HFF-Myc (cell line): ENCODE results near the gene CCDC74A.
"Not testable (repeated sequence)": the region's sequence is repeated elsewhere in the genome, so short reads cannot be mapped to it uniquely, and the experiment has no call there.

Source experiments
- DNase-seq: peaks from one replicate; pipeline ENCODE4 v3.0.0-alpha.2; 2011; ENCODE audit warnings: low read depth; ENCODE audit errors: extremely low read depth
- H3K4me3 ChIP-seq: replicated peaks from 2 replicates; pipeline ENCODE4 v1.5.1; 2011; ENCODE audit warnings: low read depth, mild to moderate bottlenecking, control low read depth, low read length
- TF ChIP-seq, protein P1 (sequence below): IDR thresholded peaks from 2 replicates; pipeline ENCODE4 v1.5.1; 2012; ENCODE audit warnings: mild to moderate bottlenecking, low read depth, low read length, control low read depth; ENCODE audit errors: missing control alignments

CCDC74A gene

GRCh38 chr2:131535526-131535925, 7.8 kb downstream of the CCDC74A start:
- TF ChIP-seq, protein P1, sequence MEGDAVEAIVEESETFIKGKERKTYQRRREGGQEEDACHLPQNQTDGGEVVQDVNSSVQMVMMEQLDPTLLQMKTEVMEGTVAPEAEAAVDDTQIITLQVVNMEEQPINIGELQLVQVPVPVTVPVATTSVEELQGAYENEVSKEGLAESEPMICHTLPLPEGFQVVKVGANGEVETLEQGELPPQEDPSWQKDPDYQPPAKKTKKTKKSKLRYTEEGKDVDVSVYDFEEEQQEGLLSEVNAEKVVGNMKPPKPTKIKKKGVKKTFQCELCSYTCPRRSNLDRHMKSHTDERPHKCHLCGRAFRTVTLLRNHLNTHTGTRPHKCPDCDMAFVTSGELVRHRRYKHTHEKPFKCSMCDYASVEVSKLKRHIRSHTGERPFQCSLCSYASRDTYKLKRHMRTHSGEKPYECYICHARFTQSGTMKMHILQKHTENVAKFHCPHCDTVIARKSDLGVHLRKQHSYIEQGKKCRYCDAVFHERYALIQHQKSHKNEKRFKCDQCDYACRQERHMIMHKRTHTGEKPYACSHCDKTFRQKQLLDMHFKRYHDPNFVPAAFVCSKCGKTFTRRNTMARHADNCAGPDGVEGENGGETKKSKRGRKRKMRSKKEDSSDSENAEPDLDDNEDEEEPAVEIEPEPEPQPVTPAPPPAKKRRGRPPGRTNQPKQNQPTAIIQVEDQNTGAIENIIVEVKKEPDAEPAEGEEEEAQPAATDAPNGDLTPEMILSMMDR, result no peak

DNA sequence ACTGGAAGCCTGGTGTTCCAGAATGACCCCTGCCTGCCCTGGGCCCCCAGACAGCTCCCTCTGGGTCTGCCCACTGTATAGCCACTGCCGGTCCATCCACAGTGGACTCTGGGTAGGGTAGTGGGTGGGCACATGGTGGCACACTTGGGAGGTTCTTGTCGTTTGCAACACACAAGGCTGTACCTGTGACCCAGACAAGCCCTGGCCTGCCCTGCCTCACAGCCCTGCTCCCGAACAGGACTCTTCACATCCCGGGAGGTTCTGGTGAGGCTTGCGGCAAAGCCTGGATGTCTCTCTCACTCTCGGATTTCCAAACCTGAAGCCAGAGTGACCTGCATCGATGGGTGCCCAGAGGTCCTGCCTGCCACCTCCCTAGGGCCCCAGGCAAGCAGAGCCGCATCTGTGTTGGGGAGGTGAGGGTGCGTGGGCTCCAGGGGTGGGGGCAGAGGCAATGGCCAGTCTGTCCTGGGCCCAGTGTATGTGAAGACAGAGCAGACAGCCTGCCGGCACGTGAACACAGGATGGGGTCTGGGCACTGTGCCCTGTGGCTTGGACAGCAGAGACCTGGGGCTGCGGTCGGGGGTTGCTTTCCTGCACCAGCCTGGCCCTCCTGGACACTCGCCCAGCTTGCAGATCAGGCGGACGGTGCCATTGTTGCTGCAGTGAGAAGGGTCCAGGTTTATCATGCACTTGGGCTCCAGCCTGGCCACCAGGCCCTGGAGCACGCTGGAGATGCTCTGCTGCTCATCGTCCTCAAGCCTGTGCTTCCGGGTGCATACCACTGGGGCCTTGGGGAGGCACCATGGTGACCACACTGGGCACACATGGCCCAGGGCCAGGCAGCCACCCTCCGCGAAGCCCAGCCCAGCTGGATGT, 8.5 kb downstream of the CCDC74A start:
- DNase-seq, H3K4me3 ChIP-seq: not testable (repeated sequence)

More at GRCh38 chr2:131535526-131535925, 7.8 kb downstream of the CCDC74A start:
- no peak for DNase-seq
- H3K4me3 ChIP-seq, result no peak overlapping the region

GRCh38 chr2:131536841-131537240, 9.2 kb downstream of the CCDC74A start:
- DNase-seq, H3K4me3 ChIP-seq: not testable (repeated sequence)

DNA sequence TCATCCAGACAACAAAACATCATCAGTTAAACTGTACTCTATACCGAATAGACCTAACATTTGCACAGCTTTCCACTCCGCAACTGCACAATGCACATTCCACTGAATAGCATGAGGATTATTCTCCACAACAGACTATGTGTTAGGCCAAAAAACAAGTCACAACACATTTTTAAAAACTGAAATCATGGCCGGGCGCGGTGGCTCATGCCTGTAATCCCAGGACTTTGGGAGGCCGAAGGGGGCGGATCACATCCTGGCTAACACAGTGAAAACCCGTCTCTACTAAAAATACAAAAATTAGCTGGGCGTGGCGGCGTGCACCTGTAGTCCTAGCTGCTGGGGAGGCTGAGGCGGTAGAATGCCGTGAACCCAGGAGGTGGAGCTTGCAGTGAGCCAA, 11.2 kb downstream of the CCDC74A start:
- DNase-seq, result not testable (repeated sequence)

DNA sequence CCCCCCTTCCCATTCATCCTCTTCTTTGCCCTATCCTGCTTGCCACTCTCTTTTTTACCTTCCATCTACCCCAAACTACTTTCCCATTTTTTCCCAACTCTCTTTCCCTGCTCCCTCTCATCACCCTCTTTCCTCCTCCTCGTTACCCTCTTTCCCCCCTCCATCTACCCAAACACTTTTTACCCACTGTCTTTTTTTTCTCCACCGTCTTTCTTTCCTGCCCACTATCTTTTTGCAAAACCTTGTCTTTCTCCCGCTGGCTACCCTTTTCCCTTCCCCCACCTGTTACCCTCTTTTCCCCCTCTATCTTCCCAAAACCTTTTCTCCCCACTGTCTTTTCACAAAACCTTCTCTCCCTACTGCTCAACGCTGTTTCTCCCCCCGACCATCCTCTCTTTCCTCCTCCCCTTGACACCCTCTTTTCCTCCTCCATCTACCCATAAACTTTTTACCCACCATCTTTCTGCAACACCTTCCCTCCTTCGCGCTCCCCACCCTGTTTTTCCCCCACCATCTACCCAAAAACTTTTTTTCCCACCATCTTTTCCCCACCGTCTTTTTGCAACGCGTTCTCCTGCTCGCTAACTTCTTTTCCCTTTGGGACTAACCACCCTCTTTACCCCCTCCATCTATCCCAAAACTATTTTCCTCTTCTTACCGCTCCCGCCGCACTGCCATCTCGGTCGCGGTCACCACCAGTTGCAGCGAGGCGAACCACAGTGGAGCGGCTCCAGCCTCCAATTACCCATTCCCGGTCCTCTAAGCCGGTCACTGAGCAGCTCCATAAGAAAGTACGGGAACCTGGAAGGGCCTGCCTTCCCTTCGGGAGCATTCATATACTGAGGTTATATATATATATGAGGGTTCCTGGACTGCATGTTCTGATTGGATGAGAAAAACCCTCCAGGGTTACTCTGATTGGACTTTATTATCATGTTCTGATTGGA, 15.0 kb downstream of the CCDC74A start:
- TF ChIP-seq, protein P1, result no peak
- H3K4me3 ChIP-seq, result no peak overlapping the region
- no peak for DNase-seq

More for the DNA sequence above, 11.2 kb downstream of the CCDC74A start:
- not testable (repeated sequence) for H3K4me3 ChIP-seq

- TF ChIP-seq, protein P1, result no peak
- no peak overlapping the region for H3K4me3 ChIP-seq
- DNase-seq, result no peak
Observed at GRCh38 chr2:131543385-131543891, 15.8 kb downstream of the CCDC74A start.

DNA sequence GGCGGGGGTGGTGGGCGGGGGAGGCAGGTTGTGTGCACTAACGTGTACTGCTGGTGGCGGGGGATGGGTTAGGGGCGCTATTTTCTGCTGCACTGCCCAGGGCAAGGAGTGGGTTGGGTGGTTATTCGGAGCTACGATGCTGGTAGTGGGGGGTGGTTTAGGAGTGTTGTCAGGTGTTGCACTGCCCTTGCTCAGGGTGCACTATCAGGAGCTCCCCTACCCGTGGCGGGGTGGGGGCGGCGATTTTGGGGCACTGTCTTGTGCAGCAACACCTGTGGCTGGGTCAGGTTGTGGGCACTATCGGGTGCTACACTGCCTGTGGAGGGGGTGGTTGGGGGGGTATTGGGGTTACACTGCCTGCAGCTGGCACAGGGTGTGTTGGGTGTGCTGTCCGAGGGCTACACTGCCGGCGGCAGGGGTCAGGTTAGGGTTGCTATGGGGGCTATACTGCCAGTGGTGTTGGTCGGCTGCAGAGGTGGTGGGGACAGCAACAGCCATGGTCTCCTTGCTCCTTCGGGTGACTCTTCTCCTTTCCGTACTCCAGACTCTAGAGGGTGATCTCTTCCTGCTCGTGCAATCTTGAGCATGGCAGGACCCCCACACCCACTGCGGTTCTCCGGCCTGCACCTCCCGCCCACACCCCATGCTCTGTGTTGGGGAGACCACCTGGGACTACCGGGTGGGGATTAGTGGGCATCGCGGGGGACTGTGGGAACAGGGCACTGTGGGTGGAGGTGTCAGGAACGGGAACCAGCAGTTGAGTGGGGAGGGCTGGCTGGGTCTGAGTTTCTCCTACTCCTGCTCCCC, 16.5 kb downstream of the CCDC74A start:
- not testable (repeated sequence) for H3K4me3 ChIP-seq, DNase-seq

DNA sequence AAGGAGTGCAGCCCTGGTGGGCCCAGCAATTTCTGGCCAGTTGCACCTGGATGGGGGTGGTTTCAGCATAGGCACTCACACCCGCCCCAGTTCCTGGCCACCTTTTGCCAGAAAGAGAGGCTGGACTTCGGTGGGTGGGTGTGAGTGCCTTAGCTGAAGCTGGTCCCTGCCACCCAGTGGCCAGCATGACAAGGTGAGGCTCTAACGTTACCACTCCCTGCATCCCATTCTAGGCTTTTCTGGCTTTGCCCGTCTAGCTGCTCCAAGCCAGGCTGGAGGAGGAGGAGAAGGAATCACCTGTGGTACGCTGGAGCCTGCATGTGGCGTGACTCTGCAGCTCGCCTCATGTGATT, 17.1 kb downstream of the CCDC74A start:
- not testable (repeated sequence) for DNase-seq, H3K4me3 ChIP-seq

GRCh38 chr2:131552871-131553270, 25.2 kb downstream of the CCDC74A start:
- TF ChIP-seq, protein P1, result no peak
- DNase-seq, result no peak
- H3K4me3 ChIP-seq, result no peak overlapping the region
